Activated CD8-positive, alpha-beta memory T cell treated with anti-CD3 and anti-CD28 coated beads for 36 hours (primary cell): ENCODE measurements around the gene PPFIA2. TPM values are rescaled to one million over a fixed set of nuclear protein-coding genes. Genes with fewer than 3 reads are reported as not detected.
"Not testable (repeated sequence)": the region's sequence is repeated elsewhere in the genome, so short reads cannot be mapped to it uniquely, and the experiment has no call there.

ENCODE experiments used
- CTCF ChIA-PET: fragments of 350-600 bp; sonication (Branson Sonifier 250); formaldehyde crosslinking; loops from one replicate; lab custom pipeline; 2021; ENCODE audit warnings: antibody characterized with exemption; lab: Charles Lee
- POLR2A ChIA-PET: fragments of 350-600 bp; sonication (Branson Sonifier 250); formaldehyde crosslinking; loops from one replicate; lab custom pipeline; 2021; ENCODE audit warnings: antibody characterized with exemption; lab: Charles Lee
- total RNA-seq, 2 experiments: library from RNA; stranded (reverse); gene quantifications; one replicate each; pipeline ENCODE4 v1.2.3, GENCODE V29; 2021

Gene PPFIA2
- total RNA-seq, 2 experiments from 2014 or later, result 0.13 TPM; not detected in 1

DNA sequence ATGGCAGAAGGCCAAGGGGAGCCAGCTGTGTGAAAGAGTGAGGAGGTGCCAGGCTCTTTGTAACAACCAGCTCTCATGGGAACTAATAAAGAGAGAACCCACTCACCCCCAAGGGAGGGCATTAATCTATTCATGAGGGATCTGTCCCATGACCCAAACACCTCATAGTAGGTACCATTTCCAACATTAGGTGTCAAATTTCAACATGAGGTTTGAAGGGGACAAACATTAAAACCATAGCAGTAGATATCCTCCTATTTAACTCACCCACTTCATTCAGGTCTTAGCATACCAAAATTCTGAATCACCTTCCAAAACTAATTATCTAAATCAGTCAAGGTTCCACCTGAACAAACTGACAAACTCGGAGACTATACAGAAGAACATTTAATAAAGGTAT, 75.3 kb downstream of the PPFIA2 start:
- ChIA-PET POLR2A (no interaction called here), CTCF (no interaction called here)

DNA sequence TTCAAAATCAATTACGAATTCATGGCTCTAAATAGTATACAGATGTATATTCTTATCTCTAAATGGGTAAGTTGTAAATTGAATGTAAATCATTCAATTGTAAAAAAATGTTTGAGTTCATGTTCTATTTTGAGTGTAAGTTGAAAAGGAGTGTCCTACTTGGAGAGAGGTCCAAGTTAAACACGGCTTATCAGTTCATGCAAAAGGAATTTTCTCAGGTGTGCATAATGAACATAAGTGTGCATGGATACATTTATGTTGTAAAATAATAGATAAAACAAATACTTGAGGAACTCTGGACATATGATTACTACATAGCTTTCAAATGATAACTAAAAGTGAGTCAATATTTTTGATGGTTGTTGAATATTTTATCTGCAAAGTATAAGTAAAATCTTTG, 79.5 kb downstream of the PPFIA2 start:
- ChIA-PET POLR2A (no interaction called here), CTCF (no interaction called here)

DNA sequence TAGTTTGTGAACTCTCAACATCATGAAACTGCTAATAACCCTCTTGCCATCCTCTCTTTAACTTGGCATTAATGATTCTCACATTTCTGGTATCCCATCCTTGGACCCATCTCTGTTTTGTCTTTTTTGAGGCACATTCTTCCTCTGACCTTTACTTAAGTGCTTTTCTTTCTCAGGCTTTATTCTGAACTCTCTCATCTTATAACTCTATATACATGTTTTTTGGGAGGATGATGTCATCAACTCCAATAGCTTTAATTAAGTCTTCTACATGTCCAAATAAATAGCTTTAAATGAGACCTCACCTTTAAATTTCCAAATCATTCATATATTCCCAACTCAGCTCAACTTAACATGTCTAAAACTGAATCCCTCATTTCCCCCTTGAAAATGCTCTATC, 88.4 kb downstream of the PPFIA2 start:
- CTCF ChIA-PET, result no interaction called here
- POLR2A ChIA-PET, result no interaction called here

DNA sequence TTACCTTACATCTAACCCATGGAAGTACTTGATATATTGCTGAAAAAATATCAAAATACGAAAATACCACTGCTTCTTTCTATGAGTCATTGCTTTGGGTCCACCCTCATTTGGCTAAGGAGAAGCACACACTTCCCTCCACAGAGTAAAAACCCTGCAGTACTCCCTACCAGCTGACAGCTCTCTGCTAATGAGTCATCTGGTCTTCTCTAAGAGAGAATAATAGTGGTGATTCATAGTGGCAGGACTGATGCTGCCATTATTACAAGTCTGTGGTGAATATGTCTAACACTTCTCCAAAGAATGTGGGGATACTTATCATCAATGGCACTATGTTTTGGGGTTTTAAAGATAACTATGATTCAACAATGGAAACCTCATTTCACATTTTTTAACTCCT, 90.7 kb downstream of the PPFIA2 start:
- ChIA-PET POLR2A (no interaction called here), CTCF (no interaction called here)

DNA sequence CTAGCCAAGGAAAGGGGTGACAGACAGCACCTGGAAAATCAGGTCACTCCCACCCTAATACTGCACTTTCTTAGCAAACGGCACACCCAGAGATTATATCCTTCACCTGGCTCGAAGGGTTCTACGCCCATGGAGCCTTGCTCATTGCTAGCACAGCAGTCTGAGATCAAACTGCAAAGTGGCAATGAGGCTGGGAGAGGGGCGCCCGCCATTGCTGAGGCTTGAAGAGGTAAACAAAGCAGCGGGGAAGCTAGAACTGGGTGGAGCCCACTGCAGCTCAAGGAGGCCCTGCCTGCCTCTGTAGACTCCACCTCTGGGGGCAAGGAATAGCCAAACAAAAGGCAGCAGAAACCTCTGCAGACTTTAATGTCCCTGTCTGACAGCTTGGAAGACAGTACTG, 99.8 kb downstream of the PPFIA2 start:
- CTCF ChIA-PET, POLR2A ChIA-PET: not testable (repeated sequence)

DNA sequence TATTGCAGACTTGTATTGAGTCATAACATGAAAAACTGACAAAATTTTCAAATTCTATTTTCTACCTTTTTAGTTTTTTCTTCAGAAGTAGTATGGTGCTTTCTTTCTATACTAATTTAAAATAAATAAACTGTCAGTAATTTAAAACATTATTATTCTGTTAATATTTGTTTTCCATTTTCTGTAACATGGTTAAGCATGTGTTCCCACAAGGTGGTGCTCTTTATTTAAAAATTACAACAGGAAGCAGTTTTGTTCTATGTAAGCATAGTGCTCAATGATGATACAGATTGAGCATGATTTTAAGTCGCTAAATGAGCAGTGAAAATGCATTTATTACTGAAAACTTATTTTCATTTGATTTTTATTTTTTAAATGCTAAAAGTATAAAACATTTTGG, 114.6 kb downstream of the PPFIA2 start:
- POLR2A ChIA-PET, result no interaction called here
- CTCF ChIA-PET, result no interaction called here

DNA sequence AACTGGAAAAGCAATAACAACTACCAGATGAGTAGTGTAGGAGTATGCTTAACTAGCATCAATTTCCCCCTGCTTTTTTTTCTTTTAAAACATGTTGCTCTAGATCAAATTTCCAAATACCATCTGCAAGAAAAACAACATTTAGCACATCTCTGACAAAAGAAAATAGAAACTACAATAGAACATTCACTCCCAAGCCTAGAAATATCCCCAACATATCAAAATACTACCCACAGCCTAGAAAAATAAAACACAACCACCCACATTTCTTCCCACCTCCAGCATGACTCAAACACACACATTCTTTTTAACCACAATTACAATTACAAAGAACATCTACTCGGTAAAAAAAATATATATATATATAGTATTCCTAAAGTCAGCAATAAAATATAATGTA, 120.0 kb downstream of the PPFIA2 start:
- CTCF ChIA-PET, result interaction anchor here (0.7 kb wide), 1 partner anchor 1014 kb away, joined by 3 read pairs; no protein-coding TSS in a partner anchor
- POLR2A ChIA-PET, result no interaction called here

DNA sequence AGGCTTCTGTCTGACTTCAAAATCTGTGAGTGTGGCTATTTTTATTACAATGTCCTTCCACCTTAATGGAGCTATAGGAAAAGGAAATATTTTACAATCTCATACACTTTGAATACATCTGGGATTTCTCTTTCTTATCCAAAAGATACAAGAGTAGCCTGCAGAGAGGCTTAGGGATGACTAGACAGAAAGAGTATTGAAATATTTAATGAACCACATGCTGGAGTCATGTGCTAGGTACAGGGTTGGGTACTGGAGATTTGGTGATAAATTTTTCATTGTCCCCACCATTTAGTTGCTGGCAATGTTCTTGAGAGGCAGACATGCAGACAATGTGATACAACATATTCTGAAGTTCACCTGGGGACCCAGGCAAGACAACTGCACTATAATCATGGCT, 126.0 kb downstream of the PPFIA2 start:
- POLR2A ChIA-PET, result no interaction called here

DNA sequence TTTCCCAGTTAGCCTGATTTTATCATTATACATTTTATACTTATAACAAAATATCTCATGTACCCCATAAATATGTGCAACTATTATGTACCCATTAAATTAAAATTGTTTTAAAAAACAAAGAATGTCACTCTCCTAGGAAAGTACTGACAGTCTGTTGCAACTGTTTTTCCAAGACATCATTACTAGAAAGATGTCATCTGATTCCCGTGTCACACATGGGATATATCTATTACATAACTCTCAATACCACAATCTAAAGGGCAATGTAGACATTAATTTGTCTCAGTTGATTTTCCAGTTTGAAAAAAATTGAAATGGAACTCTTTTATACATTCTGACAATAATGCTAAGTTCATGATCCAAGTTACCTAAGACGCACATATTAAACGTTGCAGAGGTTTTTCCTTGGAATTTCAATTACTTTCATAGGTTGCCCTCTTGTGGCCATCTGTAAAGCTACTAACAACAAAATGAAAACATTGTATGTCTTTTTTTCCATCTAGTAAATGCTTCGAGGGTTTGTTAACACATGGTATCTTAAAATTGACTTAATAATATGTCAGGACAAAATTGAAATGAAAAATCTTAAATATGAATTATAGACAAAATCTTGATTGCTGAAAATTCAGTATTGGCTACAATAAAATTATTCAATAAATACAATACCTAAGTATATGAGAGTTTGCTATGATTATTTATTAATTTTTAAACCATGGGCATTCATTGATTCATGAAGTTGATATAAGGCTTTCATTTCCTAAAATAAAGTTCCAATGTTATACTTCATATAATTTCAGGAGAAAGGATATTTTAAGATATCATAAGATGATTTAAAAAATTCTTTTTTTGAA, 131.6 kb downstream of the PPFIA2 start:
- CTCF ChIA-PET, result no interaction called here
- POLR2A ChIA-PET, result no interaction called here

More for the DNA sequence above, 126.0 kb downstream of the PPFIA2 start:
- CTCF ChIA-PET, result no interaction called here

DNA sequence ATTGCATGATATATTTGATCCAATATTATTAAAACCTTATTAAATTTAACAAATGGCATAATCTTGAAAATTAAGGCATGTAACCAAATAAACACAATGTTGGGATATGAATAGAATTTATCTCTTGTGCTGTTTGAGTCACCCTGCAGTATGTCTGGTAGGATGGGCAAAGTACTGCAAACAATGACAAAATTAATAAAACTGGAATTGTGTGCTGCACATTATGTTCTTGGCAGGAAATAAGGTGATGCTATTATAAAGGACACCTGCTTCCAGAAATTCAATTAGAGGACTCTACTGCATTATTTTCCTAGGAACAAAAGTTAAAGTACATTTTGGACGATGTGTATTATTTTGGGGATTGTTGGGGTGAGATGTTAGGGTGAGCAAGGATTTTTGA, 132.7 kb downstream of the PPFIA2 start:
- CTCF ChIA-PET, result no interaction called here
- POLR2A ChIA-PET, result no interaction called here

DNA sequence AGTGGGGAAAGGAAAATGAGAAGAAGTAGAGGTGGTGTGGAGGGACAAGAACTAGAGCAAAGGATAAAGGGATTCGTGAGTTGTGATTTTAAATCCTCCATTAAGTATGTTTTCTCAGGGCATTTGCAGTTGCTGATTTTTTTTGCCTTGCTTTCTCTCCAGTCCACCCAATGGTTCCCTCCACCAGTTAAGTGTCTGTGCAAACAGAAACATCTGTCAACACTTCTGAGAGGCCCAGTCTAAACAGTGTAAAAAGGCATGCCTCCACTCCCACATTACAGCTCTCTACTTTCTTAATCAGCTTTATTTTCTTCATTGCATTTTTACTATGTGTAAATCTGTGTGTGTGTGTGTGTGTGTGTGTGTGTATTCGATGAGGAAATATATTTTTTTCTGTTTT, 141.2 kb downstream of the PPFIA2 start:
- POLR2A ChIA-PET, result no interaction called here

DNA sequence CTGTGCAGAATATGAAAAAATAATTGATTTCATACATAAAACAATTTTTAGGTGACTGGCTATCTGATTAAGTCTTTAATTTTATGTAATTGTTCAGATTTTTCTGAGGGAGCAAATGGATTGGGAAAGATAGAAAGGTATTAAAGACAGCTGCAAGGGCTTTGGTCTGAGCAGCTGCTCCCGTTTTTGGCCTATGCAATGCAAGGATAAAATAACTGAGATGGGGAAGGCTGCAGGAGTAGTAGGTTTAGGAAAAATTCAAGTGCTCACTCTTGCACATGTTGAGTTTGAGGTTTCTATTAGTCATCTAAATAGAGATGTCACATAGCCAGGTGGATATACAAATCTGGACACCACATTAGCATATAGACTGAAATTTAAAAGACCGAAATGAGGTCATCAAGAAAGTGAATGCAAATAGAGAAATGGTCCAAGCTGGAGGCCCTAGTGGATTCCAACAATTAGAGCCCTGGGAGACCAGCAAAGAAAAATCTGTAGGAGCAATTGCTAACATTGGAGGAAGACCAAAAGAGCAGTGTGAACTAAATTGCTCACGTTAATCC, 144.0 kb downstream of the PPFIA2 start:
- ChIA-PET CTCF (no interaction called here), POLR2A (no interaction called here)

More for the DNA sequence above, 141.2 kb downstream of the PPFIA2 start:
- CTCF ChIA-PET, result no interaction called here

DNA sequence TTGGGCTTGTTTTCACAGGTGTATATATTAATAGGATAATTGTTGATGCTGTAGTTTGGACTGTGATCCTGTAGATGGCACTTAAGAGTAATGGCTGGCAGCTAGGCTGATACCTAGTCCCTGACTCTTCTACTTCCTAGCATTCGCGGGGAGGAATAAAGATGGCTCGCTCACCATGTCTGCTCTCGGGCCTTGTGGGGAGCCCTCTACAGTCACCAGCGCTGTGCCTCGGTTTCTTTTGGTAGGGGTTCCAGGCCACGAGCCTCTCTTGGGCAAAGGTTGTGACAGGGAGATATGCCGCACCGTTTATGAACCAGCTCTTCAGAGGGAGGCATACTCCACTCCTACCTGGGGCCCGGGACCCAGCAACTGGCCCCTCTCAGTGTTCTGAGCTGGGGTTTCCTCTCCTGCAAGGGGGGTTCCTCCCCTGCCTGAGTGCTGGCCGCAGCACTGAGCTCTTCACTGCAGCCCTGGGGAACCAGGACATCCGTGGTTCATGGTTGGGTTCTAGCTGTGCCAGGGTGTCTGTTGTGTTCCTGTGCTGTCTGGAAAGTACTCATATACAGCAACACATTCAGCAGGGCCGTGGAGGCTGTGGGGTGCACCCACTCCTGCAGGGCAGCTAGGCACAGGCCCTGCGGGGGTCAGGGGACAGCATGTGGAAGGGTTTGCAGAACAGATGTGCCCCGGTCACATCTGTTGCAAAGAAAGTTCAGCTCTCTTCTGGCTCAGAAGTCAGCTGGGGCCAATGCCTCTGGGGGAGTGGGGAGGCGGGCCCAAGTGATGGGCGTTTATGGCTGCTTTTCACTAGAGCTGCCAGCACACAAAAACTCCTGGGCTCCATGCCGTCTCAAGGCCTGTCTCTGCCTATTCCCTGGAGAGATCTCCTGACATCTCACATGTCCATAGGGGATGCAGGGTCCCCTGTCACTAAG, 147.9 kb downstream of the PPFIA2 start:
- POLR2A ChIA-PET, result no interaction called here
- CTCF ChIA-PET, result no interaction called here

DNA sequence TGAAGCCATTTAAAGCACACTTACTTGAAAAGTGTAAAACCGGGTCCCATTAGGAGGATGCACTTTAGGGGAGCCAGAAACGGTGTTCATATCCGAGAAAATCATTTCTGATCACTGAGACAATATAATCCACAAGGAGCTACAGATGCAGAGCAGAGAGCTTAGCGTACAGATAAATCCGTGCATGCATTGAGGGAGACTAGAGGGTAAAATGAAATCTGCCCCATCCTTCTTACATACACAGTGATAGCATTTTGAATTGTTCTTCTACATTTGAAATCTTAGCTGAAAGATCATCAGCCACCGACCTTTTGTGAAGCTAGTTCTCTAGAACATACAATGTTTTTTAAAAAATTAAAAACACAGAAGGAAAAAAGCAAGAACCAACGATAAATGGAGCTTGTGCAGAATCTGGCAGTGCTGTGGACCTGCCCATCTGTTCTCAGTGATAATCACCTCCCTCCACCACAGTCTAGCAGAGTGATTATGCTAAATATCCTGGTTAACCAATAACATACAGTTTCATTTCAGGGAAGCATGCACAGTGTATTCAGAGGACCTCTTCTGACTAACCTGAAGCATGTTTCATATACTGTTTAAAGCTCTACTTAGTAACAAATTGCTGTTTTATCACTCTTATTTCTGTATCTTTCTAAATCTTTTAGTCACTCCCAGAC, 161.1 kb downstream of the PPFIA2 start:
- ChIA-PET POLR2A (interaction anchor here (0.6 kb wide), 1 partner anchor 134 kb away, joined by 3 read pairs; no protein-coding TSS in a partner anchor), CTCF (no interaction called here)

DNA sequence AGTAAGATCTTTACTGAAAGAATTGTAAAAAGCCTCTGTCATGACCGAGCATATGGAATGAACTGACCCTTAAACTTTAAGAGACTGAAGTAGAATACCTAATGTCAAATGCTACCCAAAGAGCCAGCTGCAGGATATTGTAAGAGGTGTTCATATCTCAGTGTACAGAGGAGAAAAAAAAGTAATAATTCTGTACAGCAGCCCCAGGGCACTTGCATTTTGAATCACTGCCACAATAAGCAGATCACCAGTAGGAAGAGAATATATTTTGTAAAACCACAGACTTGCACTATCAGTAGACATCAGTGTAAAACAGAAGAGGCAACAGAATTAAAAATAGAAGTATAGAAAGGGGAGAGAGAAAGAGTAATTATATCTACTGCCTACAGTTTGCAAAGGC, 162.6 kb downstream of the PPFIA2 start:
- POLR2A ChIA-PET, result no interaction called here
- CTCF ChIA-PET, result no interaction called here

DNA sequence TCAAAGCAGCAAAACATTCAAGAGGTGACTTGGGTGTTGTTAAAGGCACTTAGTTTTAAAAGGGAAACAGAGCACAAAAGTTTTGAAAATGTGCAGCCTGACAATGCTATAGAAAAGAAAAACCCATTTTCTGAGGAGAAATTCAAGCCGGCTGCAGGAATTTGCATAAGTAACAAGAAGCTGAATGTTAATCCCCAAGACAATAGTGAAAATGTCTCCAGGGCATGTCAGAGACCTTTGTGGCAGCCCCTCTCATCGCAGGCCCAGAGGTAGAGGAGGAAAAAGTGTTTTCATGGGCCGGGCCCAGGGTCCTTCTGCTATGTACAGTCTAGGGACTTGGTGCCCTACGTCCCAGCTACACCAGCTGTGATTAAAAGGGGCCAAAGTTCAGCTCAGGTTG, 167.9 kb downstream of the PPFIA2 start:
- CTCF ChIA-PET, result no interaction called here
- POLR2A ChIA-PET, result no interaction called here

DNA sequence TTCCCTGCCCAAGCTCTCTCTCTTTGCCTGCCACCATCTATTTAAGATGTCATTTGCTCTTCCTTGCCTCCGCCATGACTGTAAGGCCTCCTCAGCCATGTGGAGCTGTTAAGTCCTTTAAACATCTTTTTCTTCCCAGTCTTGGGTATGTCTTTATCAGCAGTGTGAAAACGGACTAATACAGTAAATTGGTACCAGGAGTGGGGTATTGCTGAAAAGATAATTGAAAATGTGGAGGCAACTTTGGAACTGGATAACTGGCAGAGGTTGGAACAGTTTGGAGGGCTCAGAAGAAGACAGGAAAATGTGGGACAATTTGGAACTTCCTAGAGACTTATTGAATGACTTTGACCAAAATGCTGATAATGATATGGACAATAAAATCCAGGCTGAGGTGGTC, 168.4 kb downstream of the PPFIA2 start:
- CTCF ChIA-PET, POLR2A ChIA-PET: not testable (repeated sequence)

DNA sequence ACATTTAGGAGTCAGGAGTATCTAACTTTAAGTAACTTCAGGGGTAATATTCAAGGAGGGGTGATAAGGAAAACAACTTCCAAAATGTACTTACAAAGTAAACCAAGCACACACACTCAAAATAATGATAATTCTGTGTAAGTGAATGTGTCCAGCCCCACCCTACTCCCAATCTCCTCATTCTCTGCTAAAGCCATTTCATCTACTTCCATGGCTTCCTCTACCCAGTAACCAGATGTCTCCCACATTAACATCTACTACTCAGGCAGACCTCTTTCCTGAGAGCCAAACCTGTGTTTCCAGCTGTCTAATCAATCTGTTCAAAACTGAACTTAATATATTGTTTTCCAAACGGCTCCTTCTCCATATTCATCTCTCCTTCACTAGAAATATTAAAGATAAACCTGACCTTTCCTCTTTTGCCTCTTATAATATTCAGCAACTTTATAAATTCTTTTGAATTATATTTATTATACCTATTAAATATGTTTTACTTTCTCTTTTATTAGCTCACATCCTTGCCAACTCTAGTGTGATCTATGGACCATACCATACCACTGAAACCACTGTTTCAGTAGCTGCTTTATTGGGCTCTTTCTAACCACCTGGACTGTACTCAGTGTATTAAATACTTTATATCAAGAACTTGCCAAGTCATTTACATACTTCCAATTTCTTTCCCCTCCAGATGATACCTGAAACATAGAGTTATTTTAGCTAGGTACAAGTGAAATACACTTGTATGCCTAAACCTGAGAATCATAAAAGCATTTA, 170.7 kb downstream of the PPFIA2 start:
- CTCF ChIA-PET, result no interaction called here
- POLR2A ChIA-PET, result no interaction called here

DNA sequence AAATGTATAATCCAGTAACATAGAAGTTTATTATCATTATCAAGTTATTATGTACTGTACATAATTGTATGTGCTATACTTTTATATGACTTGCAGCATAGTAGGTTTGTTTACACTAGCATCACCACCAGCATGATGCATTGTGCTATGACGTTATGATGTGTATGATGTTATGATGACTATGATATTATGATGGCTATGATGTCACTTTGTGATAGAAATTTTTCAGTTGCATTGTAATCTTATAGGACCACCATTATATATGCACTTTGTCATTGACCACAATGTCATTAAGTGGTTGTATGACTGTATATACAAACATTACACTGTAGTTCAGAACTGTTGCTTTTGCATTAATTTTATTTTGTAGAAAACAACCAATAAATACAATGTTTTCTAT, 173.4 kb downstream of the PPFIA2 start:
- ChIA-PET CTCF (no interaction called here), POLR2A (no interaction called here)
